ENCODE measurements around the gene NSFL1C. TPM values are rescaled to one million over a fixed set of nuclear protein-coding genes. Genes with fewer than 3 reads are reported as not detected.

The NSFL1C gene
- total and polyA plus RNA-seq, 2 experiments from 2014 or later, result 48.9 to 92.2 TPM

- H3K9me3 Mint-ChIP-seq, result peaks cover 9% of the 10 kb centered on the region; the same call in 2 of the 3 replicates
- no peak for ATAC-seq
- Histone ChIP-seq H3K4me3 (no peak overlapping the region), H3F3A (replicated peaks; ENCODE audit: low read depth) (no peaks in the 10 kb centered on the region), H2AFZ (no peak overlapping the region), H3K27ac (ENCODE audit: low read depth) (no peak overlapping the region), H3K36me3 (ENCODE audit: insufficient read depth) (peaks cover 80% of the 10 kb centered on the region), H3K79me2 (replicated peaks; ENCODE audit: insufficient read depth) (no peaks in the 10 kb centered on the region), H4K20me1 (replicated peaks; ENCODE audit: insufficient read depth) (no peaks in the 10 kb centered on the region; the same call in 1 of the 2 replicates), H3K4me1 (ENCODE audit: insufficient read depth) (no peaks in the 10 kb centered on the region), H3K9me2 (ENCODE audit: insufficient read depth) (no peaks in the 10 kb centered on the region), H3K4me2 (no peak overlapping the region), H3K27me3 (ENCODE audit: insufficient read depth) (no peaks in the 10 kb centered on the region)
- H3K27ac Mint-ChIP-seq, result no peak overlapping the region
- no peak for DNase-seq (ENCODE audit: low spot score)
- H3K36me3 Mint-ChIP-seq (ENCODE audit: low read depth), result peaks cover 96% of the 10 kb centered on the region
- peaks cover 3% of the 10 kb centered on the region for H3K27me3 Mint-ChIP-seq (ENCODE audit: insufficient read depth, low read depth, poor library complexity)
- no peak overlapping the region for H3K4me3 Mint-ChIP-seq
- TF ChIP-seq CTCF (conservative IDR thresholded peaks at IDR 0.05; ENCODE audit: low read depth in 2 of 2), result no peak
- no peak for TF ChIP-seq REST (IDR thresholded peaks at IDR 0.05; ENCODE audit: unreplicated experiment)
- TF ChIP-seq ZNF462 (CRISPR knock-in tag; IDR thresholded peaks at IDR 0.05), result no peak
- TF ChIP-seq NANOG (IDR thresholded peaks at IDR 0.05; ENCODE audit: borderline replicate concordance), result no peak
- TF ChIP-seq CREB1 (CRISPR knock-in tag; IDR thresholded peaks at IDR 0.05; ENCODE audit: low read depth), result no peak
- TF ChIP-seq POLR2AphosphoS5 (IDR thresholded peaks at IDR 0.05; ENCODE audit: low read depth), result no peak
- TF ChIP-seq EZH2 (IDR thresholded peaks at IDR 0.05; ENCODE audit: low read depth, unreplicated experiment), result no peak
- TF ChIP-seq JUNB (IDR thresholded peaks at IDR 0.05; ENCODE audit: unreplicated experiment), result no peak
- TF ChIP-seq ZNF331 (CRISPR knock-in tag; IDR thresholded peaks at IDR 0.05; ENCODE audit: low read depth), result no peak
- TF ChIP-seq ETS1 (IDR thresholded peaks at IDR 0.05), result no peak
- TF ChIP-seq EZH2phosphoT487 (IDR thresholded peaks at IDR 0.05; ENCODE audit: unreplicated experiment), result no peak
- no peak for TF ChIP-seq STAT1 (IDR thresholded peaks at IDR 0.05; ENCODE audit: unreplicated experiment)
- TF ChIP-seq ZNF114 (CRISPR knock-in tag; IDR thresholded peaks at IDR 0.05), result no peak
- H3K4me1 Mint-ChIP-seq, result no peaks in the 10 kb centered on the region
Observed at GRCh38 chr20:1448081-1448620, 18.5 kb downstream of the NSFL1C start.
